ENCODE results near the gene ARL4C. TPM values are rescaled to one million over a fixed set of nuclear protein-coding genes. Genes with fewer than 3 reads are reported as not detected.

Gene ARL4C
- total RNA-seq (2014; rRNA removed; shearing (Covaris generic)), result 15.4 and 15.7 TPM in 2 replicates
- total RNA-seq (2022), result 18.9 and 19.6 TPM in 2 replicates
- percentile 89 among the genes with signal in this experiment for Bru-seq, nascent RNA
- percentile 69 among the genes with signal in this experiment for BruChase-seq, experiment 1, labeled RNA remaining after a 6-hour chase
- percentile 96 among the genes with signal in this experiment for BruChase-seq, experiment 2, labeled RNA remaining after a 2-hour chase
- long read RNA-seq, full-length matches to known transcripts, result 52 of 56 reads
- long read RNA-seq, partial matches to known transcripts, result 0 of 56 reads
- long read RNA-seq, other reads (novel, unspliced or antisense), result 4 of 56 reads

GRCh38 chr2:234496835-234497593 lies at the start of gene ARL4C:
ARL4C (minus strand) TSS chr2:234497081; CDS start chr2:234496586, 495 bp downstream.
- peaks cover 34% of the 10 kb centered on the region for H3K4me1 ChIP-seq (ENCODE audit: insufficient read depth, low read length, poor library complexity, severe bottlenecking)
- intact Hi-C loops (cut with micrococcal nuclease; ENCODE audit: unreplicated experiment), result loop anchor here (1.0 to 5.0 kb wide), 2 partner anchors 208 to 640 kb away; no protein-coding TSS in a partner anchor
- H3K27ac ChIP-seq (ENCODE audit: low read depth, low read length, poor library complexity, severe bottlenecking), result peak within 1 kb of the TSS; percentile 51
- DNase-seq (ENCODE audit: low spot score), result peak; percentile 71
- peak within 1 kb of the TSS; percentile 96 for H3K4me3 ChIP-seq (ENCODE audit: low read depth, low read length, poor library complexity, severe bottlenecking)
- POLR2A ChIA-PET, result interaction anchor here (0.5 to 5.5 kb wide), 10 partner anchors 13 to 366 kb away, joined by 3 to 60 read pairs (median 3); no protein-coding TSS in a partner anchor
- peaks cover 21% of the 10 kb centered on the region for H4K20me1 ChIP-seq (ENCODE audit: insufficient read depth, low read length)
- peak within 1 kb of the TSS; percentile 88 for H3K4me2 ChIP-seq (ENCODE audit: low read length)
- H3K36me3 ChIP-seq (ENCODE audit: insufficient read depth, low read length), result 0 out of 2 replicates have a peak, but pooled peaks cover 9% of the 10 kb centered on the region
- CTCF ChIA-PET (ENCODE audit: unreplicated experiment), result interaction anchor here (0.6 to 1.5 kb wide), 4 partner anchors 73 to 361 kb away, joined by 3 to 4 read pairs (median 4); no protein-coding TSS in a partner anchor
- TF ChIP-seq CTCF (conservative IDR thresholded peaks at IDR 0.05; ENCODE audit: low read length) (no peak), EZH2phosphoT487 (IDR thresholded peaks at IDR 0.05; ENCODE audit: borderline replicate concordance, low read depth, low read length) (no peak)
- H3K9me2 ChIP-seq (ENCODE audit: insufficient read depth, low read length), result no peaks in the 10 kb centered on the region
- no TSS peak for BruUV-seq (replicated peaks)
- no peak within 1 kb of the TSS for H2AFZ ChIP-seq (ENCODE audit: low read length)
- peaks cover 43% of the 10 kb centered on the region for H3K79me2 ChIP-seq (ENCODE audit: insufficient read depth, low read depth, low read length)
- H3K9me3 ChIP-seq (ENCODE audit: low read length), result no peaks in the 10 kb centered on the region

GRCh38 chr2:234544659-234545611 lies 48.1 kb upstream of the ARL4C start:
- ChIA-PET CTCF (ENCODE audit: unreplicated experiment) (interaction anchor here (0.8 to 1.1 kb wide), 3 partner anchors 10 to 255 kb away, joined by 3 to 7 read pairs (median 3); no protein-coding TSS in a partner anchor), POLR2A (interaction anchor here (0.5 to 1.1 kb wide), 3 partner anchors 20 to 32 kb away, joined by 3 to 4 read pairs (median 3); no protein-coding TSS in a partner anchor)
- H3K4me3 ChIP-seq (ENCODE audit: low read depth, low read length, poor library complexity, severe bottlenecking), result no peak overlapping the region
- intact Hi-C loops (cut with micrococcal nuclease; ENCODE audit: unreplicated experiment), result loop anchor here (1.0 to 5.0 kb wide), 2 partner anchors 410 to 568 kb away; no protein-coding TSS in a partner anchor
- TF ChIP-seq EZH2phosphoT487 (IDR thresholded peaks at IDR 0.05; ENCODE audit: borderline replicate concordance, low read depth, low read length) (no peak), CTCF (conservative IDR thresholded peaks at IDR 0.05; ENCODE audit: low read length) (peak; percentile 93)
- BruUV-seq (replicated peaks), result no TSS peak
- H3K4me1 ChIP-seq (ENCODE audit: insufficient read depth, low read length, poor library complexity, severe bottlenecking), result no peaks in the 10 kb centered on the region
- DNase-seq (ENCODE audit: low spot score), result peak; percentile 75
- H3K9me3 ChIP-seq (ENCODE audit: low read length), result no peaks in the 10 kb centered on the region
- no peaks in the 10 kb centered on the region for H3K9me2 ChIP-seq (ENCODE audit: insufficient read depth, low read length)
- H3K27ac ChIP-seq (ENCODE audit: low read depth, low read length, poor library complexity, severe bottlenecking), result no peak overlapping the region
- H2AFZ ChIP-seq (ENCODE audit: low read length), result no peak overlapping the region
- no peaks in the 10 kb centered on the region for H3K36me3 ChIP-seq (ENCODE audit: insufficient read depth, low read length)
- no peaks in the 10 kb centered on the region for H4K20me1 ChIP-seq (ENCODE audit: insufficient read depth, low read length)
- no peak overlapping the region for H3K4me2 ChIP-seq (ENCODE audit: low read length)
- H3K79me2 ChIP-seq (ENCODE audit: insufficient read depth, low read depth, low read length), result no peaks in the 10 kb centered on the region
